CD14-positive monocyte (primary cell): ENCODE measurements around the gene FAM216A. TPM values are rescaled to one million over a fixed set of nuclear protein-coding genes. Genes with fewer than 3 reads are reported as not detected.

Experiments used
- DNase-seq, 3 donors: peaks; one replicate each; pipeline ENCODE4 v3.0.0-alpha.2; 2011 to 2022
- H2AFZ ChIP-seq: 2 replicates; pipeline ENCODE4 v1.6.0; 2012; ENCODE audit warnings: mild to moderate bottlenecking, low read depth, low read length, inconsistent platforms; ENCODE audit not compliant: insufficient read depth, poor library complexity, severe bottlenecking
- H3K27ac ChIP-seq, 2 donors: 1 replicate in 1 of 2; 2 replicates in 1 of 2; pipeline ENCODE4 v1.5.1; 2012 to 2013; ENCODE audit warnings: low read length in 2 of 2, control low read depth in 1 of 2, inconsistent platforms in 1 of 2, low read depth in 1 of 2, mild to moderate bottlenecking in 1 of 2
- H3K27me3 ChIP-seq, 2 donors: one replicate each; pipeline versions ENCODE4 v1.6.0 to v1.6.1; 2011 to 2013; ENCODE audit warnings: low read length in 2 of 2; ENCODE audit not compliant: control insufficient read depth in 2 of 2, insufficient read depth in 2 of 2
- H3K36me3 ChIP-seq, 2 donors: replicated peaks in 1 of 2; 1 replicate in 1 of 2; 2 replicates in 1 of 2; pipeline versions ENCODE4 v1.5.1 to v1.6.1; 2012 to 2013; ENCODE audit warnings: low read length in 2 of 2, control low read depth in 1 of 2, inconsistent platforms in 1 of 2, mild to moderate bottlenecking in 1 of 2; ENCODE audit not compliant: insufficient read depth in 2 of 2, control insufficient read depth in 1 of 2
- H3K4me1 ChIP-seq, 2 donors: 1 replicate in 1 of 2; 2 replicates in 1 of 2; pipeline versions ENCODE4 v1.5.1 to v1.6.1; 2012 to 2013; ENCODE audit warnings: low read length in 2 of 2, control low read depth in 1 of 2, inconsistent platforms in 1 of 2, mild to moderate bottlenecking in 1 of 2, moderate library complexity in 1 of 2; ENCODE audit not compliant: insufficient read depth in 2 of 2, control insufficient read depth in 1 of 2
- H3K4me2 ChIP-seq: replicated peaks from 2 replicates; pipeline ENCODE3; 2012; ENCODE audit warnings: low read length, moderate library complexity, mild to moderate bottlenecking; ENCODE audit not compliant: poor library complexity, severe bottlenecking; ENCODE audit errors: extremely low read depth
- H3K4me3 ChIP-seq, 3 experiments: fragments of 200-600 bp in 1 of 3; sonication (generic) in 1 of 3; replicated peaks in 1 of 3; 1 replicate in 2 of 3; 2 replicates in 1 of 3; pipeline ENCODE4 v1.5.1; 2011 to 2013; ENCODE audit warnings: low read length in 3 of 3, mild to moderate bottlenecking in 3 of 3, control low read depth in 2 of 3, low read depth in 2 of 3, inconsistent platforms in 1 of 3, moderate library complexity in 1 of 3
- H3K79me2 ChIP-seq: 2 replicates; pipeline ENCODE4 v1.6.0; 2012; ENCODE audit warnings: mild to moderate bottlenecking, control low read depth, inconsistent platforms, low read length, moderate library complexity; ENCODE audit not compliant: insufficient read depth
- H3K9ac ChIP-seq: 2 replicates; pipeline ENCODE4 v1.6.0; 2017; ENCODE audit warnings: low read length, mild to moderate bottlenecking; ENCODE audit not compliant: insufficient read depth, poor library complexity, severe bottlenecking
- H3K9me3 ChIP-seq, 2 donors: replicated peaks in 1 of 2; 1 replicate in 1 of 2; 2 replicates in 1 of 2; pipeline versions ENCODE4 v1.5.1 to v1.6.1; 2012 to 2013; ENCODE audit warnings: low read length in 2 of 2, control low read depth in 1 of 2; ENCODE audit not compliant: control insufficient read depth in 1 of 2, insufficient read depth in 1 of 2
- H4K20me1 ChIP-seq: 2 replicates; pipeline ENCODE4 v1.6.0; 2012; ENCODE audit warnings: mild to moderate bottlenecking, low read length, control low read depth, moderate library complexity; ENCODE audit not compliant: insufficient read depth
- H3K27ac Mint-ChIP-seq, 7 donors: one replicate each; pipeline ENCODE4 v1.8.0; 2020; ENCODE audit warnings: mild to moderate bottlenecking in 7 of 7, mixed read lengths in 7 of 7, moderate library complexity in 6 of 7, inconsistent platforms in 2 of 7
- H3K27me3 Mint-ChIP-seq, 3 donors: one replicate each; pipeline ENCODE4 v1.8.0; 2021 to 2022; ENCODE audit warnings: low read depth in 3 of 3, mild to moderate bottlenecking in 3 of 3, mixed read lengths in 3 of 3, moderate library complexity in 3 of 3, inconsistent platforms in 1 of 3
- H3K36me3 Mint-ChIP-seq, 2 donors: one replicate each; pipeline ENCODE4 v1.8.0; 2020; ENCODE audit warnings: mixed read lengths in 2 of 2, inconsistent platforms in 1 of 2, mild to moderate bottlenecking in 1 of 2
- H3K4me1 Mint-ChIP-seq: one replicate; pipeline ENCODE4 v1.8.0; 2020; ENCODE audit warnings: mild to moderate bottlenecking, mixed read lengths
- H3K4me3 Mint-ChIP-seq, 2 donors: one replicate each; pipeline ENCODE4 v1.8.0; 2020; ENCODE audit warnings: mild to moderate bottlenecking in 2 of 2, mixed read lengths in 2 of 2, moderate library complexity in 1 of 2
- H3K9me3 Mint-ChIP-seq, 7 donors: one replicate each; pipeline ENCODE4 v1.8.0; 2020 to 2022; ENCODE audit warnings: mixed read lengths in 7 of 7, mild to moderate bottlenecking in 6 of 7, moderate library complexity in 6 of 7, inconsistent platforms in 2 of 7
- CTCF ChIP-seq: fragments of 200-600 bp; IDR thresholded peaks from one replicate; pipeline ENCODE4 v1.8.0; 2022; ENCODE audit warnings: antibody characterized with exemption, mild to moderate bottlenecking
- WGBS: methylation state at CpG from one replicate; pipeline ENCODE4 v1.1.5; 2013; ENCODE audit warnings: missing lambda C conversion rate; ENCODE audit not compliant: insufficient coverage; 5-methylcytosine and 5-hydroxymethylcytosine counted together
- intact Hi-C, 2 donors: fragments of 100-400 bp; cut with micrococcal nuclease; formaldehyde crosslinking; loops; one replicate each; pipeline versions ENCODE4 v1.15.0 to v1.15.1; 2023
- polyA plus RNA-seq, 3 donors: library from polyadenylated mRNA; depleted of rRNA in 1 of 3; unstranded in 2 of 3; stranded (reverse) in 1 of 3; fragments of 300-500 nt in 2 of 3; fragments of >200 nt in 1 of 3; fragmentation: Illumina TruSeq in 2 of 3; gene quantifications; 1 replicate in 2 of 3; 2 replicates in 1 of 3; pipeline ENCODE4 v1.2.3, GENCODE V29; 2012 to 2021

Gene FAM216A
- polyA plus RNA-seq, 3 donors = 5.1 to 10.9 (median 6.2) TPM

DNA sequence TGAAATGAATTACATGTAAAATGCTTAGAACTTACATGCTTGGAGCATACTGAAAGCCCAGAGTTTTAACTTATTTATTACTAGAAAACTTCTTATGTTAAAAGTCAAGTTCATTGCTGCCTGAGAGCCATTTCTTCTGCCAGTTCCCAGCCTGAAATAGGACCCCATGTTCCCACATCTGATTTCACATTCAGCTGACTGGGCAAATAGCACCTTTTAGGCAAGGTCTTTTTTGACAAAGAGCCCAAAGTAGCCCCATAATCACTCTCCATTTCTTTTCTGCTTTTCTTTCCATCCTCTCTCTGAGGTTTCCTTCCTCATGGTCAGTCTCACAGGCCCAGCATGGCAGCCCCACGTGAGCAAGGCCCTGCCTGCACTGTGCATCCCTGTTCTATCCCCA is 17.4 kb upstream of the FAM216A start:
- no peak overlapping the region for H3K4me3 Mint-ChIP-seq
- Histone ChIP-seq H3K79me2 (peaks cover 75% of the 10 kb centered on the region), H3K4me2 (no peak overlapping the region), H4K20me1 (peaks cover 31% of the 10 kb centered on the region), H2AFZ (no peak overlapping the region), H3K36me3 (peaks cover 11 to 30% of the 10 kb centered on the region in 2 donors), H3K9me3 (no peaks in the 10 kb centered on the region), H3K4me1 (peaks cover 60 to 61% of the 10 kb centered on the region in 2 donors), H3K9ac (no peak overlapping the region), H3K27me3 (no peaks in the 10 kb centered on the region), H3K4me3 (no peak overlapping the region), H3K27ac (peak overlapping the region in 1 of 2 donors; percentile 96)
- 43% methylated on average over 1 of the region's 1 CpG for WGBS
- DNase-seq = no peak
- intact Hi-C loops = loop anchor here (2.0 to 10.0 kb wide), 7 partner anchors 18 to 376 kb away; partner anchors contain the start of genes FAM216A (in 1 of the 2) and GPN3 (in 1 of the 2)
- H3K9me3 Mint-ChIP-seq = peaks cover 0 to 2% (median 0%) of the 10 kb centered on the region in 7 donors
- H3K4me1 Mint-ChIP-seq = peaks cover 50% of the 10 kb centered on the region
- no peaks in the 10 kb centered on the region for H3K27me3 Mint-ChIP-seq
- peaks cover 24 to 32% of the 10 kb centered on the region in 2 donors for H3K36me3 Mint-ChIP-seq
- TF ChIP-seq CTCF = no peak
- H3K27ac Mint-ChIP-seq = peak overlapping the region in 4 of 7 donors; percentile 30 to 79 (median 54)

DNA sequence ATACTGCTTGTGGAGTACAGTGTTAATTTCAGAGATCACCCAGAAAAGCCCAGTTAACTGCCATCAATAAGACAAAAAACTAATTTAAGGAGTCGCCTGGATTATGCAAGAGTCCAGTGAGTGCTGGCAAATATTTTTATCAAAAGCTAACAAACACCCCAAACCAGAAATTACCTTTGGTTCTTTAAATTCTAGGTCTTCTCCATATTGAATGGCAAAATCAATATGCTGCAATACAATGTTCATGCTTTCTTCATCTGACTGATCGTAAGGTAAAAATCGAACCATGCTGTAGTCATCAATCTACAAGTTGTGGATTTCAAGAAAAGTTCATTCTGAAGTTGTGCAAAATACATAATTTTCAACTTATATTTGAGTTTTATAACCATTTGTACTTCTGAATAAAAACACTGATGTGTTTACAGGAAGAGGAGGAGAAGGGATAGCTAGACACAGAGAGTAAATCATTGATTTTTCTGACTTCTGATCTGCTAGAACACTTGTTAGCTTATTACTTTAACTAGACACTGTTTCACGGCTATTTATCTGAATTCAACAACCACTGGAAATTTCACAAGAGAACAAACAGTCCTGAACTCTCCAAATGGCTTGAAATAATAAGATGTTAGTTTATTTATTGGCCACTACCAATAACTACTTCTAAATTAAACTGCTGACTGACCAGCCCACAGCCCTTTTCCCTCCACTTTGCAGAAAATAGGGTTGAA is 14.9 kb upstream of the FAM216A start:
- H3K36me3 Mint-ChIP-seq = peaks cover 19 to 20% of the 10 kb centered on the region in 2 donors
- no peak overlapping the region for H3K4me3 Mint-ChIP-seq
- no peak overlapping the region for H3K4me3 ChIP-seq
- H3K9me3 Mint-ChIP-seq = peaks cover 0 to 2% (median 0%) of the 10 kb centered on the region in 7 donors
- DNase-seq = no peak
- H4K20me1 ChIP-seq = peaks cover 7% of the 10 kb centered on the region
- H2AFZ ChIP-seq = no peak overlapping the region
- H3K36me3 ChIP-seq = peaks cover 12 to 13% of the 10 kb centered on the region in 2 donors
- no peaks in the 10 kb centered on the region for H3K27me3 ChIP-seq
- no peak overlapping the region for H3K27ac Mint-ChIP-seq
- no CpG with 5 or more reads among the region's 4 CpGs for WGBS
- H3K4me1 Mint-ChIP-seq = peaks cover 47% of the 10 kb centered on the region
- peaks cover 59% of the 10 kb centered on the region for H3K79me2 ChIP-seq
- no peak overlapping the region for H3K4me2 ChIP-seq
- H3K9ac ChIP-seq = no peak overlapping the region
- TF ChIP-seq CTCF = no peak
- peaks cover 57 to 58% of the 10 kb centered on the region in 2 donors for H3K4me1 ChIP-seq
- H3K27me3 Mint-ChIP-seq = no peaks in the 10 kb centered on the region
- no peaks in the 10 kb centered on the region for H3K9me3 ChIP-seq
- intact Hi-C loops = loop anchor here (5.0 to 10.0 kb wide), 4 partner anchors 99 to 374 kb away; no protein-coding TSS in a partner anchor
- peak overlapping the region in 1 of 2 donors; percentile 15 for H3K27ac ChIP-seq
